Trophoblast cell (in vitro differentiated cells and primary cell): ENCODE data around the gene ALAS2.

Source experiments
- DNase-seq, 2 donors: peaks; one replicate each; pipeline ENCODE4 v3.0.0-alpha.2; 2016
- H2AFZ ChIP-seq: 2 replicates; pipeline ENCODE4 v1.6.1; 2013; ENCODE audit warnings: low read length, moderate library complexity, mild to moderate bottlenecking; ENCODE audit not compliant: insufficient read depth, poor library complexity
- H2AK5ac ChIP-seq: 2 replicates; pipeline ENCODE4 v1.6.1; 2013; ENCODE audit warnings: mild to moderate bottlenecking, low read length
- H2BK120ac ChIP-seq: 2 replicates; pipeline ENCODE4 v1.6.1; 2013; ENCODE audit warnings: low read length, mild to moderate bottlenecking, moderate library complexity; ENCODE audit not compliant: insufficient read depth, poor library complexity
- H2BK12ac ChIP-seq: 2 replicates; pipeline ENCODE4 v1.6.1; 2013; ENCODE audit warnings: mild to moderate bottlenecking, low read length, moderate library complexity
- H2BK5ac ChIP-seq: 2 replicates; pipeline ENCODE4 v1.6.1; 2013; ENCODE audit warnings: low read length, low read depth, moderate library complexity, mild to moderate bottlenecking; ENCODE audit not compliant: poor library complexity
- H3K14ac ChIP-seq: 2 replicates; pipeline ENCODE4 v1.6.1; 2013; ENCODE audit warnings: mild to moderate bottlenecking, low read length
- H3K18ac ChIP-seq: 2 replicates; pipeline ENCODE4 v1.6.1; 2013; ENCODE audit warnings: mild to moderate bottlenecking, low read length
- H3K23ac ChIP-seq: 2 replicates; pipeline ENCODE4 v1.6.1; 2013; ENCODE audit warnings: low read length
- H3K27ac ChIP-seq: 2 replicates; pipeline ENCODE4 v1.5.1; 2013; ENCODE audit warnings: low read depth, mild to moderate bottlenecking, inconsistent platforms, low read length, moderate library complexity
- H3K27me3 ChIP-seq: 2 replicates; pipeline ENCODE4 v1.6.1; 2013; ENCODE audit warnings: inconsistent platforms, mild to moderate bottlenecking, low read length, moderate library complexity; ENCODE audit not compliant: insufficient read depth
- H3K36me3 ChIP-seq, 2 experiments: 1 replicate in 1 of 2; 2 replicates in 1 of 2; pipeline ENCODE4 v1.6.1; 2013; ENCODE audit warnings: low read length in 2 of 2, mild to moderate bottlenecking in 2 of 2, moderate library complexity in 1 of 2; ENCODE audit not compliant: insufficient read depth in 2 of 2, control insufficient read depth in 1 of 2
- H3K4ac ChIP-seq: 2 replicates; pipeline ENCODE4 v1.6.1; 2013; ENCODE audit warnings: low read depth, mild to moderate bottlenecking, low read length, moderate library complexity
- H3K4me1 ChIP-seq, 2 experiments: 1 replicate in 1 of 2; 2 replicates in 1 of 2; pipeline ENCODE4 v1.6.1; 2013; ENCODE audit warnings: low read length in 2 of 2, mild to moderate bottlenecking in 2 of 2, moderate library complexity in 1 of 2; ENCODE audit not compliant: insufficient read depth in 2 of 2, control insufficient read depth in 1 of 2
- H3K4me2 ChIP-seq: 2 replicates; pipeline ENCODE4 v1.6.1; 2013; ENCODE audit warnings: inconsistent platforms, mild to moderate bottlenecking, low read length, moderate library complexity
- H3K4me3 ChIP-seq: 2 replicates; pipeline ENCODE4 v1.5.1; 2013; ENCODE audit warnings: mild to moderate bottlenecking, low read depth, low read length, inconsistent platforms
- H3K79me1 ChIP-seq: one replicate; pipeline ENCODE4 v1.6.1; 2013; ENCODE audit warnings: low read length
- H3K79me2 ChIP-seq: 2 replicates; pipeline ENCODE4 v1.6.1; 2013; ENCODE audit warnings: low read length, mild to moderate bottlenecking; ENCODE audit not compliant: control insufficient read depth, insufficient read depth, poor library complexity
- H3K9ac ChIP-seq: 2 replicates; pipeline ENCODE4 v1.6.1; 2013; ENCODE audit warnings: mild to moderate bottlenecking, low read length
- H3K9me3 ChIP-seq: 2 replicates; pipeline ENCODE4 v1.6.1; 2013; ENCODE audit warnings: low read depth, mild to moderate bottlenecking, control low read depth, inconsistent platforms, low read length; ENCODE audit not compliant: insufficient read depth
- H4K12ac ChIP-seq: 2 replicates; pipeline ENCODE4 v1.6.1; 2013; ENCODE audit warnings: low read depth, mild to moderate bottlenecking, low read length, moderate library complexity
- H4K8ac ChIP-seq: 2 replicates; pipeline ENCODE4 v1.6.1; 2013; ENCODE audit warnings: low read depth, mild to moderate bottlenecking, low read length, moderate library complexity
- H4K91ac ChIP-seq: one replicate; pipeline ENCODE4 v1.6.1; 2013; ENCODE audit warnings: low read depth, mild to moderate bottlenecking, low read length, moderate library complexity
- WGBS: extraction: QIAGEN DNeasy Blood & Tissue Kit; methylation state at CpG from one replicate; pipeline ENCODE4 v1.1.7; 2013; ENCODE audit warnings: missing lambda C conversion rate; ENCODE audit not compliant: insufficient read length, insufficient coverage; ENCODE audit errors: extremely low coverage; 5-methylcytosine and 5-hydroxymethylcytosine counted together

Gene ALAS2

GRCh38 chrX:55008571-55009358 lies 22.0 kb downstream of the ALAS2 start:
- H3K14ac ChIP-seq: no peak overlapping the region
- peak in 1 of 2 donors; percentile 62 for DNase-seq
- peak overlapping the region; percentile 3 for H2BK5ac ChIP-seq
- no peak overlapping the region for H3K4ac ChIP-seq
- H3K27me3 ChIP-seq: no peaks in the 10 kb centered on the region
- peak overlapping the region; percentile 3 for H4K91ac ChIP-seq
- peak overlapping the region; percentile 61 for H3K27ac ChIP-seq
- no peak overlapping the region for H4K8ac ChIP-seq
- no peak overlapping the region for H4K12ac ChIP-seq
- H3K36me3 ChIP-seq: peaks cover 17 to 23% of the 10 kb centered on the region in 2 experiments
- no peak overlapping the region for H2BK120ac ChIP-seq
- H3K79me2 ChIP-seq: peaks cover 3% of the 10 kb centered on the region
- no peak overlapping the region for H3K18ac ChIP-seq
- peak overlapping the region; percentile 39 for H3K4me2 ChIP-seq
- H3K9ac ChIP-seq: no peak overlapping the region
- no CpG with 5 or more reads among the region's 9 CpGs for WGBS
- no peak overlapping the region for H2AFZ ChIP-seq
- no peak overlapping the region for H3K4me3 ChIP-seq
- H2AK5ac ChIP-seq: no peak overlapping the region
- H3K4me1 ChIP-seq: peaks cover 25 to 28% of the 10 kb centered on the region in 2 experiments
- no peaks in the 10 kb centered on the region for H3K9me3 ChIP-seq
- no peak overlapping the region for H3K23ac ChIP-seq
- H2BK12ac ChIP-seq: no peak overlapping the region
- peaks cover 11% of the 10 kb centered on the region for H3K79me1 ChIP-seq

GRCh38 chrX:55007656-55008055 lies 23.1 kb downstream of the ALAS2 start:
- Histone ChIP-seq H3K18ac (peak overlapping the region; percentile 56), H3K27me3 (no peaks in the 10 kb centered on the region), H4K12ac (no peak overlapping the region), H3K9ac (no peak overlapping the region), H2AFZ (no peak overlapping the region), H3K4me3 (no peak overlapping the region), H3K27ac (peak overlapping the region; percentile 93), H3K79me1 (peaks cover 11% of the 10 kb centered on the region), H2BK5ac (peak overlapping the region; percentile 88), H3K79me2 (peaks cover 3% of the 10 kb centered on the region), H2BK12ac (peak overlapping the region; percentile 71), H4K8ac (peak overlapping the region; percentile 80), H3K9me3 (no peaks in the 10 kb centered on the region), H2BK120ac (peak overlapping the region; percentile 90), H3K14ac (peak overlapping the region; percentile 66), H3K4me1 (peaks cover 25 to 28% of the 10 kb centered on the region in 2 experiments), H3K36me3 (peaks cover 22 to 34% of the 10 kb centered on the region in 2 experiments), H3K23ac (no peak overlapping the region), H4K91ac (peak overlapping the region; percentile 94), H3K4ac (peak overlapping the region; percentile 91), H3K4me2 (no peak overlapping the region), H2AK5ac (peak overlapping the region; percentile 94)
- peak in 1 of 2 donors; percentile 8 for DNase-seq
- WGBS: no CpG with 5 or more reads among the region's 6 CpGs

- no peaks in the 10 kb centered on the region for H3K9me3 ChIP-seq
- no peak overlapping the region for H3K4me3 ChIP-seq
- H3K27ac ChIP-seq: peak overlapping the region; percentile 61
- peak overlapping the region; percentile 88 for H2BK5ac ChIP-seq
- peaks cover 3% of the 10 kb centered on the region for H3K79me2 ChIP-seq
- H3K18ac ChIP-seq: peak overlapping the region; percentile 59
- H3K4ac ChIP-seq: peak overlapping the region; percentile 42
- peaks cover 26 to 40% of the 10 kb centered on the region in 2 experiments for H3K36me3 ChIP-seq
- no peak overlapping the region for H2AFZ ChIP-seq
- peak overlapping the region; percentile 76 for H4K8ac ChIP-seq
- peak overlapping the region; percentile 67 for H2BK12ac ChIP-seq
- no CpG with 5 or more reads among the region's 18 CpGs for WGBS
- peak overlapping the region; percentile 88 for H4K12ac ChIP-seq
- H4K91ac ChIP-seq: peak overlapping the region; percentile 84
- peak; percentile 8 to 36 for DNase-seq
- peak overlapping the region; percentile 29 for H3K14ac ChIP-seq
- H3K27me3 ChIP-seq: no peaks in the 10 kb centered on the region
- peak overlapping the region; percentile 36 for H2BK120ac ChIP-seq
- H2AK5ac ChIP-seq: peak overlapping the region; percentile 75
- H3K4me1 ChIP-seq: peaks cover 25 to 28% of the 10 kb centered on the region in 2 experiments
- H3K23ac ChIP-seq: no peak overlapping the region
- H3K9ac ChIP-seq: no peak overlapping the region
- H3K4me2 ChIP-seq: no peak overlapping the region
- peaks cover 11% of the 10 kb centered on the region for H3K79me1 ChIP-seq
Measured at GRCh38 chrX:55006827-55007621, 23.8 kb downstream of the ALAS2 start.

- DNase-seq: no peak
- peaks cover 26 to 40% of the 10 kb centered on the region in 2 experiments for H3K36me3 ChIP-seq
- H2BK120ac ChIP-seq: no peak overlapping the region
- no peak overlapping the region for H4K8ac ChIP-seq
- peaks cover 25 to 28% of the 10 kb centered on the region in 2 experiments for H3K4me1 ChIP-seq
- H3K18ac ChIP-seq: no peak overlapping the region
- H3K79me1 ChIP-seq: peaks cover 13% of the 10 kb centered on the region
- no peaks in the 10 kb centered on the region for H3K27me3 ChIP-seq
- no peak overlapping the region for H3K27ac ChIP-seq
- peaks cover 10% of the 10 kb centered on the region for H3K79me2 ChIP-seq
- no peak overlapping the region for H3K9ac ChIP-seq
- H3K14ac ChIP-seq: no peak overlapping the region
- H4K12ac ChIP-seq: no peak overlapping the region
- H3K23ac ChIP-seq: no peak overlapping the region
- no peak overlapping the region for H2AK5ac ChIP-seq
- no peaks in the 10 kb centered on the region for H3K9me3 ChIP-seq
- no peak overlapping the region for H3K4me2 ChIP-seq
- H3K4me3 ChIP-seq: no peak overlapping the region
- no peak overlapping the region for H2BK5ac ChIP-seq
- no peak overlapping the region for H2BK12ac ChIP-seq
- H4K91ac ChIP-seq: no peak overlapping the region
- H2AFZ ChIP-seq: no peak overlapping the region
- H3K4ac ChIP-seq: no peak overlapping the region
Measured at GRCh38 chrX:55005256-55005655, 25.5 kb downstream of the ALAS2 start.
